ENCODE measurements around the gene PRSS56.

The PRSS56 gene

DNA sequence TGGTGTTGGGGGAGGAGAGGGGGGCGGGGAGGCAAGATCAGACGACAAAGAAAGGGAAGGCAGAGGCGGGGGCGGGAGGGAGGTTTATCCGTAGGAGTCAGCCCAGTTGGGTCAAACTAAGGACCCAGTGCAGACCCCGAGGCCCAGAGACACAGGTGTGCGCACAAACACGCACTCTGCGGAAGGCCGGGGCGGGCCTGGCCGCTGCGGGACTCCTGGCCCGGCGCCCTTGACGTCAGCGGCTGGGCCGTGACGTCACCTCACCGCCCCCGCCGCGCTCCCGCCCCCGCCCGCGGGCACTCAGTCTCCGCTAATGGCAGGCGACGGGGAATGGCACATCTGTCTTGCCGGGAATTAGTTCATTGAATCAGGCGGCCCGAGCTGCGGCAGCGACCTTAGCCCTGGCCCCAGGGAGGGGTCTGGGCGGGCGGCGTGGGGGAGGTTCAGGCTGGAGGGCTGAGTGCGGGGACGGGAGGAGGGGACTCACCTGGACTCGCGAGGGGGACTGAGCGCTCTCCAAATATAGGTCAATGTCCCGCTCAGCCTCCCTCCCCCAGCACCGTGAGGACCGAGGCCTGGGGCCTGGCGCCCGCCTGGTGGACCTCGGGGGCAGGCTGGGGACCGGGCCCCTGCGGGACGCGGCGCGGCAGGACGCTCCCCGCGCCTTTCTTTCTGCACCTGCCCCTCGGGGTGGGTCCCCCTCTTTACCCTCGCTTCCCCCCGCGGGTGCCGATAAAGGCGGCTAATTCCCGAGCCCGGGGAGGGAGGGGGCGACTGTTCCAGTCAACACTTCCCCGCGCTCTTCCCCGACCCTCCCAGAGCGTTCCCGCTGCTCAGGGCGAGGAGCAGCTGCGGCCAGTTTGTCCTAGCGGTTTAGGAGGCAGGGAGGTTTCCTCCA is 17.0 kb upstream of the PRSS56 start:
- peak; percentile 73 for DNase-seq

DNA sequence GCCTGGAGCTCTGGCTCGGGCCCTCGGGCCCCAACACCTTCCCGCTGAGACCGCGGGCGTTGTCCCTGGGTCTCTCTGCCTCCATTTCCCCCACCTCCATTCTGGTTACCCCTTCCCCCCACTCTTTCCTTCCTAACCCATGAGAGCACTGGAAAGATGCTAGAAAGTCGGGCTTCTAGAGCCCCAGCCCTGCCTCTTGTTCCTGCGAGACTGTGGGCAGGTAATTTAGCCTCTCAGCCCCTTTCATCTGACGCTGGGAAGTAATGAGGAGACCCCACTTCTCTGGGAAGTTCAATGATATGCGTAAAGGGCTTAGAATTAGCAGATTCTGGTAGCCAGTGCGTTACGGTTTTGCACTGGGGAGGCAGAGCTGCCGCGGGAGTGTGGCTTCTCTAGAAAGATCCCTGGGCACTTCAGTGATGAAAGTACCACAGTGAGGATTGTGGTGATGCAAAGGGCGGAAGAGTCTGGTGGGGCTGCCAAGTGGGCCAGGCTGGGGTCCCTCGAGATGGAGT is 16.3 kb upstream of the PRSS56 start:
- DNase-seq: no peak

- peak; percentile 77 for DNase-seq
Measured at GRCh38 chr2:232504438-232504837, 15.8 kb upstream of the PRSS56 start.

GRCh38 chr2:232505856-232506255 is 14.3 kb upstream of the PRSS56 start:
- no peak for DNase-seq

DNA sequence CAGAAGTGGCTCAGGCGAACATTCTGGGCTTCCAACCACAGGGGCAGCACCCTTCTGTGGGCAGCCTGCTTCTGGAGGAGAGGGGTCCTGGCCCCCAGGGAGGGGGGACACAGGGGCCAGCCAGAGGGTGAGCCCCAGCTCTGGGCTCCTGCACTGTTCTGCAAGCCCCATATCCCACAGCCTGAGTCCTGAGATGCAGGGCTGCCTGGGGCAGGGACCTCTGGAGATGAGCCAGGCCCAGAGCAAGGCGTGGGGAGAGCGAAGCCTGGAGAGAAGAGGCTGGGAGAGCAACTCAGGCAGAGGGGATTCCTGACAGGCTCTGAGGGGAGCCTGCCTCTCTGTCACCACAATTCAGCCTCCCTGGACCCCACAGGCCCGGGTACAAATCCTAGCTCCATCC is 13.5 kb upstream of the PRSS56 start:
- DNase-seq: no peak

GRCh38 chr2:232508251-232508650 is 11.9 kb upstream of the PRSS56 start:
- no peak for DNase-seq

- no peak for DNase-seq
Measured at GRCh38 chr2:232511336-232511890, 8.8 kb upstream of the PRSS56 start.

DNA sequence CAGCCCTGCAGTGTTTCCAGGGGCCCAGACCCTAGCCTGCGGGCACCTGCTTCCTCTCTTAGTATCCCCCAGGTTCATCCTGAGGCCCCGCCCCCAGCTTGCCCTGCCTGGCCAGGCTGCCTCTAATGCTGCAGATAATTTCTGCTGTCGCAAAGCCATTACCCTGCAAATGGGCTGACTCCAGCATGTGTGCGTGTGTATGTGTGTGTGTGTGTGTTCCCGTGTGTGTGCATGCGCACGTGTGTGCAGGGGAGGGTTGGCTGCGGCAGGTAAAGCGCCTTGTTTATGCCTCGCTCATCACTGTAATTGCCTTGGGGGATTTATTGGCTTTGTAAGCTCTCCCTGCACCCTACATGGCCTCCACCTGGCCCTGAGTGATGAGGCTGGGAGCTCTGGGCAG is 7.6 kb upstream of the PRSS56 start:
- DNase-seq: no peak

GRCh38 chr2:232513353-232513752 is 6.8 kb upstream of the PRSS56 start:
- no peak for DNase-seq

- DNase-seq: no peak
Measured at GRCh38 chr2:232515639-232516038, 4.5 kb upstream of the PRSS56 start.

GRCh38 chr2:232516551-232516950 is 3.6 kb upstream of the PRSS56 start:
- DNase-seq: no peak

- DNase-seq: no peak
Measured at GRCh38 chr2:232518844-232519243, 1.3 kb upstream of the PRSS56 start.

- no peak for DNase-seq
Measured at GRCh38 chr2:232520489-232520888, 301 bp downstream of the PRSS56 start.

- DNase-seq: no peak
Measured at GRCh38 chr2:232521098-232521497, 910 bp downstream of the PRSS56 start.

- peak; percentile 48 for DNase-seq
Measured at GRCh38 chr2:232521959-232522622, 1.9 kb downstream of the PRSS56 start.

DNA sequence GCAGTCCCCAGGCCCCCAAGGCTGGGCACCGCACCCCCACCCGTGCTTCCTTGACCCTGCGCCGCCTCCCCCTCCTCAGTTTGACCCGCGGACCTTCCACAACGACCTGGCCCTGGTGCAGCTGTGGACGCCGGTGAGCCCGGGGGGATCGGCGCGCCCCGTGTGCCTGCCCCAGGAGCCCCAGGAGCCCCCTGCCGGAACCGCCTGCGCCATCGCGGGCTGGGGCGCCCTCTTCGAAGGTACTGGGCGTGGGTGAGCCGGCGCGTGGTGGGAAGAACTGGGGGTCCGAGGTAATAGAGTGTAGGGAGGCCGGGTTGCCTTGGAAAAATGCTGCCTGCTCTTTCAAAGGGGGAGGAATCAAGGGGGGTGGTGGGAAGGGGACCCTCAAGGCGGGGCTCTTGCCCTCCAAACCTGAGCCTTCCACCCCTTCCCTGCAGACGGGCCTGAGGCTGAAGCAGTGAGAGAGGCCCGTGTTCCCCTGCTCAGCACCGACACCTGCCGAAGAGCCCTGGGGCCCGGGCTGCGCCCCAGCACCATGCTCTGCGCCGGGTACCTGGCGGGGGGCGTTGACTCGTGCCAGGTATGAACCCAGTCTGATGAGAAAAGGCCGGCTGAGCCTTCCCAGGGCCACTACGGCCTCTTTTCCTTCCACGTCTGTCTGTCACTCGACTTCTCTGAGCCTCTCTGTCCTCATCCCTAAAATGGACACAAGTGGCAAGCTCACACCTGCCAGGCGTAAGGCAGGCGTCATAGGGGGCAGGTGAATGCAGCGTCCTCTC is 2.6 kb downstream of the PRSS56 start:
- peak; percentile 22 for DNase-seq

DNA sequence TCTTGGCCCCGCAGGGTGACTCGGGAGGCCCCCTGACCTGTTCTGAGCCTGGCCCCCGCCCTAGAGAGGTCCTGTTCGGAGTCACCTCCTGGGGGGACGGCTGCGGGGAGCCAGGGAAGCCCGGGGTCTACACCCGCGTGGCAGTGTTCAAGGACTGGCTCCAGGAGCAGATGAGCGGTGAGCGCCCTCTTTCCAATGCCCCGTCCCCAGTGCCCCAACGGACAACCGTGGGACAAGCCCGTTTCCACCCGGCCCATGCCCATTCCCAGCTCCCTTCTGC is 3.2 kb downstream of the PRSS56 start:
- DNase-seq: peak; percentile 27

DNA sequence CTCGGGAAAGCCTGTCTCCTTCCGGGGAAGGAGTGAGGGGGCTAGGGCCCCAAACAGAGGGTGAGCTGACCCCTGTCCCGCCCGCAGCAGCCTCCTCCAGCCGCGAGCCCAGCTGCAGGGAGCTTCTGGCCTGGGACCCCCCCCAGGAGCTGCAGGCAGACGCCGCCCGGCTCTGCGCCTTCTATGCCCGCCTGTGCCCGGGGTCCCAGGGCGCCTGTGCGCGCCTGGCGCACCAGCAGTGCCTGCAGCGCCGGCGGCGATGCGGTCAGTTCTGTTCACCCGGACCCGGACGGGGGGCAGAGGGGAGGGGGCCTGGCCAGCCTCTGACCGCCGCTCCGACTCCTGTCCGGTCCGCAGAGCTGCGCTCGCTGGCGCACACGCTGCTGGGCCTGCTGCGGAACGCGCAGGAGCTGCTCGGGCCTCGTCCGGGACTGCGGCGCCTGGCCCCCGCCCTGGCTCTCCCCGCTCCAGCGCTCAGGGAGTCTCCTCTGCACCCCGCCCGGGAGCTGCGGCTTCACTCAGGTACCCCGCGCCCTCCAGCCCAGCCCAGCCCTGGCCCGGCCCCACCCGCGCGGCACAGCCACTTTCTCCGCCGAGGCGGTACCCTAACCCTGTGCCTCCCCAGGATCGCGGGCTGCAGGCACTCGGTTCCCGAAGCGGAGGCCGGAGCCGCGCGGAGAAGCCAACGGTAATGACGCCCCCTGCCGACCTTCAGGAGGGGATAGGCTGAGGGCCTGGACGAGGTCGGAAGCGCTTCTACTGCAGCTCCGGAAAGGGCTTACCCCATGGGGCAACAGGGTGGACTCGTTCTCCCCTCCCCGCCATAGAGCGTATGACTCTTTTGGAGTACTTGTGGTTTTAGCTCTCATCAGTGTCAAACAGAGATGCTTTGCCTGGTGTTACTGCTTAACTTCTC is 3.8 kb downstream of the PRSS56 start:
- peak; percentile 48 for DNase-seq

DNA sequence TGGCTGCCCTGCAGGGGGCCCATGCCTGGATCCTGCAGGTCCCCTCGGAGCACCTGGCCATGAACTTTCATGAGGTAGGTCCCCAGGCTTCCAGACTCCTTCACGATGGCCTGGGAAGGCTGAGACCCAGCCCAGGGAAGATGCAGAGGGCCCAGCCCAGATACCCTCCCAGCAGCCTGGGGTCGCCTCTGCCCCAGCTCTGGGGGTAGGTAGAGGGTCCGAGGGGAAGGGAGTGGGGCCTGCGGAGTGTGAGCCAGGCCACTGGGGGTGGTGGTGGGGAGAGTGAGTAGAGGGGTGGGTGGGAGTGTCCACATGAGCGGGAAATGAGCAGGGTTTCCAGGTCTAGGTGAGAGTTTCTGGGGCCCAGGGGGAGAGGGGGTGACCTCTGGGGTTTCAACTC is 4.6 kb downstream of the PRSS56 start:
- no peak for DNase-seq

- no peak for DNase-seq
Measured at GRCh38 chr2:232525199-232525598, 5.0 kb downstream of the PRSS56 start.

- DNase-seq: peak; percentile 50
Measured at GRCh38 chr2:232525791-232526371, 5.7 kb downstream of the PRSS56 start, which contains the start of gene CHRND. Gene CHRND, plus strand, starts transcription at chr2:232526160. Its CDS starts 56 bp downstream, at chr2:232526216.
